GM18526 (cell line): ENCODE measurements around the gene NRF1.

Experiments
- POLR2A ChIP-seq: IDR thresholded peaks from 3 replicates; pipeline ENCODE4 v1.6.1; 2011; ENCODE audit not compliant: insufficient read length; ENCODE audit errors: extremely low read depth

The NRF1 gene

DNA sequence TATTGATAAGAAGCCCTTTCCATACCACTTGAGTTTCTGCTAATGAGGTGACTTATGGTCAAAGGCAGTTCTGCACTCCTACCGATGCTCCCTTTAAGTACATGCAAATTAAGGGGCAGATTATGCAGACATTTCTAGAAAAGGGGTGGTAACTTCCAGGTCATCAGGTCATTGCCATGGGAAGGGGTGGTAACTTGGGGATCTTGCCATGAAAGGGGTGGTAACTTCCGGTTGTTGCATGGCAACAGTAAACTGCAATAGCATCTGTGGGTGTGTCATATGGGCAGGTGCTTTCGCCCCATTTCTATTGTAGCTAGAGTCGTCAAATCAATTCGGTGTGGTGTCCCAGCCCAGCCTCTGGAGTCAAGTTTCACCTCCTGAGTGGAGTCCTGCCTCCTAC, 190.4 kb downstream of the NRF1 start:
- no peak for TF ChIP-seq POLR2A

DNA sequence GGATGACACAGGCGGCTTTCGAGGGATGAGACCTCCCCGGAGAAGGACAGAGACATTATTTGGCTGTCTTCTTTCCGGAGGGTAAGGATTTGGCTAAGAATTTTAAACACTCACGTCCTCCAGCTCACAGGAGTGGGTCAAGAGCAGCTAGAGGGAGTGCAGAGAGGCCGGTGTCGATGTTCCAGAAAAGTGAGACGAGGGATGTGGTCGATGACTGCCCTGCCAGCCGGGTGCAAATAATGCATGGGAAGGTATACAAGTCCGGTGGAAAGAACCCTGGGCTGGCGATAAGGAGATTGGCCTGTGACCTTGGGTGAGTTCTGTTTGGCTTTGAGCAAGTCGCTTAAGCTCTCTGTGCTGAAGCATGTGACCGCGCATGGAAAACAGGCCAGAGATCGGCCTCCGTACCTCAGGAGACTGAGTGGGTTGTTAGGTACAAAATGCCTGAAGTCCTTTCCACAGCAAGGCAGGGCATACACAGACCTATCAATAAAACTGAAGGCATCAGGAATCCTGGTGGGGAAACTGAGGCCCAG, 192.1 kb downstream of the NRF1 start:
- no peak for TF ChIP-seq POLR2A

DNA sequence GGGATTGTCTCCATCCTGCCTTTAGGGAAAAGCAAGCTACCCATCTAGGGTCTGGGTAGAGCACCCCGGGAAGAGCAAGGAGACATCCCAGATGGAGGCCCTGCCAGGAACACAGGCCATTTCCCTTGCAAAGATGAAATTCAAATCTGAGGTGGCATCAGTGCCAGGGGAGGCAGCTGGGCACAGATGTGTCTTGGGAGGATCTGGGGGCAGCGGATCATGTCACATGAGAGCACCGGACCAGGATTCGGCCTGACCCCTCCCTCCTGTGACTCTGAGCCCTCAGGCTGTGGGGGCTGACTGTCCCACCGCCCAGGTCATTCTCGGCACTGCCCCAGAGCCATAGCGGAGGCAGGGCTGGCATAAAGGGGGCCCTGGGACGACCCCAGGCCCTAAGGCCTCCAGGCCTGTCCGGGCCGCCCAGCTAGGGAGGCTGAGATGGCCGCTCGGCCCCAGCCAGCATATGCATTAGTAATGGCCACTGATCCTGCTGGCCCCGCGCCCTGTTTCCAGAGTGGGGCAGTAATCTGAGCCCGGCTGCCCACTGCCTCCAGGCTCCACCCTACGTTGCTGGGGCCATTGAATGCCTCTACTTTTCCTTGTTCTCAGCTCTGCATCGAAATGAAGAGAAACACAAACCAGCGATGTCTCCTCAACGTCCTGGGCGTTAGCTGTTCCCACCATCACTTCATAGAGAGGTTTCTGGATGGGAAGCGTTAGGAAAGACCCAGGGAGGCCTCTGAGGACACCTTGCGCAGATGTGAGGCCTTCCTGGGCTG, 192.8 kb downstream of the NRF1 start:
- TF ChIP-seq POLR2A = no peak

DNA sequence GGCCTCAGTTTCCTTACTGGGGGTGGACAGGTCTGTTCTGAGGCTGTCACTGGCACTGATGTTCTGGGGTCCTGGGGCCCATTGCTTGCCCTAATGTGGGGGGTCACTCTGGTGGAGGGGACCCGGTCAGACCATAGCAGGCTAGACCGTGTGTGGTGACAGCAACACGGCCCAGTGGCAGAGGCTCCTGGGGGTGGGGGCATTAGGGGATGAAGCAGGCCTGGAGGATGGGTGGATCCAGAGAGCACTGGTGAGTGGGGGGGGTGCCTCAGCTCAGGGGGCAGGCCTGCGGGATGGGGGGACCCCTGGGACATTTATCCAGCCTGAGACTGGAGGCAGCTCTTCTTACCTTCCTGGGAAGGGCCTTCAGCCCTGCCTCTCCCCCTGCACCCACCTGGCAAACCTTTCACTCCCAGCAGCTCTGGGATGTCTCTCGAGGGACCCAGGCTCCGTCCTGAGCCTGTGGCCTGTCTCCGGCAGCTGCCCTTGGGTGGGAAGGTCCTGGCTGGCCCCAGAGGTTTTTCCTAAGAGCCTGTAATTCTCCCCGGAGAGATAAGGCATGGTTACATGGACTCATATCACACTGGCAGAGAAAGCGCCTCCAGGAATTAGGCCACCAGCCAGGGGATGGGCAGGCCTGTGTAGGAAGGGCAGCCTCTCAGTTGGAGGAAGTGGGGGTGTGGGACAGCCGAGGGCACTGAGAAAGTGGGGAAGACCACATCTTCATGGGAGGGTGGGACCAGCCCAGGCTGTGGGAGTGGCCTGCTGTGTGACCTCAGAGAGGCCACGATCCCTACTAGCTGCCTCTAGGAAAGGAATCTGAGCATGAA, 193.6 kb downstream of the NRF1 start:
- no peak for TF ChIP-seq POLR2A
